T-helper 1 cell treated with Interleukin-12 subunit alpha and Interleukin-12 subunit beta and Interleukin-4 antibody, amounts not matched to agents 30 μg/mL and 1 μg/mL, for 36 hours (primary cell): ENCODE measurements around the gene CLK4.

Experiments used
- H3K27ac Mint-ChIP-seq: one replicate; pipeline ENCODE4 v1.8.0; 2021; ENCODE audit warnings: mild to moderate bottlenecking, mixed read lengths
- H3K27me3 Mint-ChIP-seq: one replicate; pipeline ENCODE4 v1.8.0; 2021; ENCODE audit warnings: low read depth, mixed read lengths
- H3K36me3 Mint-ChIP-seq: one replicate; pipeline ENCODE4 v1.8.0; 2021; ENCODE audit warnings: low read depth, mixed read lengths
- H3K4me1 Mint-ChIP-seq: one replicate; pipeline ENCODE4 v1.8.0; 2021; ENCODE audit warnings: low read depth, mixed read lengths
- H3K4me3 Mint-ChIP-seq: one replicate; pipeline ENCODE4 v1.8.0; 2021; ENCODE audit warnings: mild to moderate bottlenecking, moderate library complexity, mixed read lengths
- H3K9me3 Mint-ChIP-seq: one replicate; pipeline ENCODE4 v1.8.0; 2021; ENCODE audit warnings: mixed read lengths

The CLK4 gene

GRCh38 chr5:178626484-178627258 is at the start of gene CLK4:
Gene CLK4 (minus strand): TSS chr5:178627050. CDS start chr5:178623416, 3,634 bp downstream.
- peaks cover 25% of the 10 kb centered on the region for H3K4me1 Mint-ChIP-seq
- H3K27ac Mint-ChIP-seq: peak within 1 kb of the TSS; percentile 99
- no peaks in the 10 kb centered on the region for H3K27me3 Mint-ChIP-seq
- H3K9me3 Mint-ChIP-seq: no peaks in the 10 kb centered on the region
- H3K4me3 Mint-ChIP-seq: peak within 1 kb of the TSS; percentile 92
- peaks cover 20% of the 10 kb centered on the region for H3K36me3 Mint-ChIP-seq

GRCh38 chr5:178675922-178676321 is 49.1 kb upstream of the CLK4 start:
- Mint-ChIP-seq H3K4me1 (no peaks in the 10 kb centered on the region), H3K27ac (no peak overlapping the region), H3K4me3 (no peak overlapping the region), H3K9me3 (peaks cover 5% of the 10 kb centered on the region), H3K27me3 (no peaks in the 10 kb centered on the region), H3K36me3 (no peaks in the 10 kb centered on the region)

- Mint-ChIP-seq H3K9me3 (peaks cover 16% of the 10 kb centered on the region), H3K27ac (no peak overlapping the region), H3K27me3 (no peaks in the 10 kb centered on the region), H3K4me3 (no peak overlapping the region), H3K36me3 (no peaks in the 10 kb centered on the region), H3K4me1 (no peaks in the 10 kb centered on the region)
Observed at GRCh38 chr5:178674334-178674733, 47.5 kb upstream of the CLK4 start.

GRCh38 chr5:178673801-178674295 is 47.0 kb upstream of the CLK4 start:
- Mint-ChIP-seq H3K36me3 (no peaks in the 10 kb centered on the region), H3K4me1 (no peaks in the 10 kb centered on the region), H3K4me3 (no peak overlapping the region), H3K27ac (no peak overlapping the region), H3K9me3 (peaks cover 20% of the 10 kb centered on the region), H3K27me3 (no peaks in the 10 kb centered on the region)

GRCh38 chr5:178672630-178673029 is 45.8 kb upstream of the CLK4 start:
- peaks cover 15% of the 10 kb centered on the region for H3K9me3 Mint-ChIP-seq
- H3K4me1 Mint-ChIP-seq: no peaks in the 10 kb centered on the region
- no peak overlapping the region for H3K27ac Mint-ChIP-seq
- H3K27me3 Mint-ChIP-seq: no peaks in the 10 kb centered on the region
- H3K4me3 Mint-ChIP-seq: no peak overlapping the region
- no peaks in the 10 kb centered on the region for H3K36me3 Mint-ChIP-seq

- no peak overlapping the region for H3K4me3 Mint-ChIP-seq
- H3K27me3 Mint-ChIP-seq: no peaks in the 10 kb centered on the region
- H3K9me3 Mint-ChIP-seq: peaks cover 15% of the 10 kb centered on the region
- H3K4me1 Mint-ChIP-seq: no peaks in the 10 kb centered on the region
- H3K36me3 Mint-ChIP-seq: no peaks in the 10 kb centered on the region
- H3K27ac Mint-ChIP-seq: no peak overlapping the region
Observed at GRCh38 chr5:178671602-178672144, 44.8 kb upstream of the CLK4 start.

GRCh38 chr5:178670351-178670885 is 43.6 kb upstream of the CLK4 start:
- H3K36me3 Mint-ChIP-seq: no peaks in the 10 kb centered on the region
- no peaks in the 10 kb centered on the region for H3K27me3 Mint-ChIP-seq
- no peak overlapping the region for H3K4me3 Mint-ChIP-seq
- H3K27ac Mint-ChIP-seq: no peak overlapping the region
- H3K9me3 Mint-ChIP-seq: peaks cover 15% of the 10 kb centered on the region
- no peaks in the 10 kb centered on the region for H3K4me1 Mint-ChIP-seq

GRCh38 chr5:178668579-178668978 is 41.7 kb upstream of the CLK4 start:
- H3K4me1 Mint-ChIP-seq: no peaks in the 10 kb centered on the region
- H3K27me3 Mint-ChIP-seq: no peaks in the 10 kb centered on the region
- H3K9me3 Mint-ChIP-seq: peaks cover 21% of the 10 kb centered on the region
- H3K4me3 Mint-ChIP-seq: no peak overlapping the region
- no peaks in the 10 kb centered on the region for H3K36me3 Mint-ChIP-seq
- H3K27ac Mint-ChIP-seq: no peak overlapping the region

- no peak overlapping the region for H3K4me3 Mint-ChIP-seq
- H3K27ac Mint-ChIP-seq: no peak overlapping the region
- H3K4me1 Mint-ChIP-seq: no peaks in the 10 kb centered on the region
- peaks cover 21% of the 10 kb centered on the region for H3K9me3 Mint-ChIP-seq
- H3K27me3 Mint-ChIP-seq: no peaks in the 10 kb centered on the region
- H3K36me3 Mint-ChIP-seq: no peaks in the 10 kb centered on the region
Observed at GRCh38 chr5:178667688-178668087, 40.8 kb upstream of the CLK4 start.

GRCh38 chr5:178667101-178667500 is 40.3 kb upstream of the CLK4 start:
- Mint-ChIP-seq H3K36me3 (no peaks in the 10 kb centered on the region), H3K9me3 (peaks cover 24% of the 10 kb centered on the region), H3K27me3 (no peaks in the 10 kb centered on the region), H3K27ac (no peak overlapping the region), H3K4me1 (no peaks in the 10 kb centered on the region), H3K4me3 (no peak overlapping the region)

- H3K36me3 Mint-ChIP-seq: no peaks in the 10 kb centered on the region
- H3K9me3 Mint-ChIP-seq: peaks cover 23% of the 10 kb centered on the region
- H3K4me1 Mint-ChIP-seq: no peaks in the 10 kb centered on the region
- H3K27me3 Mint-ChIP-seq: no peaks in the 10 kb centered on the region
- H3K27ac Mint-ChIP-seq: no peak overlapping the region
- no peak overlapping the region for H3K4me3 Mint-ChIP-seq
Observed at GRCh38 chr5:178664141-178664540, 37.3 kb upstream of the CLK4 start.

GRCh38 chr5:178662541-178662860 is 35.7 kb upstream of the CLK4 start:
- peaks cover 20% of the 10 kb centered on the region for H3K9me3 Mint-ChIP-seq
- no peaks in the 10 kb centered on the region for H3K27me3 Mint-ChIP-seq
- H3K36me3 Mint-ChIP-seq: no peaks in the 10 kb centered on the region

GRCh38 chr5:178661836-178662540 is 35.1 kb upstream of the CLK4 start:
- Mint-ChIP-seq H3K27me3 (no peaks in the 10 kb centered on the region), H3K4me1 (no peaks in the 10 kb centered on the region), H3K27ac (no peak overlapping the region), H3K4me3 (no peak overlapping the region), H3K36me3 (no peaks in the 10 kb centered on the region), H3K9me3 (peaks cover 20% of the 10 kb centered on the region)

More at GRCh38 chr5:178662541-178662860, 35.7 kb upstream of the CLK4 start:
- H3K27ac Mint-ChIP-seq: no peak overlapping the region
- no peak overlapping the region for H3K4me3 Mint-ChIP-seq
- no peaks in the 10 kb centered on the region for H3K4me1 Mint-ChIP-seq

GRCh38 chr5:178651046-178651810 is 24.4 kb upstream of the CLK4 start:
- H3K27me3 Mint-ChIP-seq: no peaks in the 10 kb centered on the region
- H3K4me1 Mint-ChIP-seq: no peaks in the 10 kb centered on the region
- H3K4me3 Mint-ChIP-seq: no peak overlapping the region
- no peaks in the 10 kb centered on the region for H3K36me3 Mint-ChIP-seq
- peaks cover 13% of the 10 kb centered on the region for H3K9me3 Mint-ChIP-seq
- H3K27ac Mint-ChIP-seq: no peak overlapping the region
